PC-3 (cell line): ENCODE results near the gene VEGFA.

Source experiments
- EZH2 ChIP-seq: fragments of 300-600 bp; sonication (generic); IDR thresholded peaks from one replicate; pipeline ENCODE4 v1.6.1; 2017; ENCODE audit warnings: antibody characterized with exemption, mild to moderate bottlenecking, low read length; ENCODE audit not compliant: unreplicated experiment
- EZH2phosphoT487 ChIP-seq: fragments of 300-600 bp; sonication (generic); IDR thresholded peaks from 2 replicates; pipeline ENCODE4 v1.6.1; 2018; ENCODE audit warnings: mild to moderate bottlenecking, antibody characterized with exemption, low read length, borderline replicate concordance
- TF ChIP-seq, protein P1 (sequence below): fragments of 300-600 bp; sonication (generic); conservative IDR thresholded peaks from 2 replicates; pipeline ENCODE4 v1.5.1; 2017; ENCODE audit warnings: antibody characterized with exemption, low read depth, mild to moderate bottlenecking, low read length

DNA sequence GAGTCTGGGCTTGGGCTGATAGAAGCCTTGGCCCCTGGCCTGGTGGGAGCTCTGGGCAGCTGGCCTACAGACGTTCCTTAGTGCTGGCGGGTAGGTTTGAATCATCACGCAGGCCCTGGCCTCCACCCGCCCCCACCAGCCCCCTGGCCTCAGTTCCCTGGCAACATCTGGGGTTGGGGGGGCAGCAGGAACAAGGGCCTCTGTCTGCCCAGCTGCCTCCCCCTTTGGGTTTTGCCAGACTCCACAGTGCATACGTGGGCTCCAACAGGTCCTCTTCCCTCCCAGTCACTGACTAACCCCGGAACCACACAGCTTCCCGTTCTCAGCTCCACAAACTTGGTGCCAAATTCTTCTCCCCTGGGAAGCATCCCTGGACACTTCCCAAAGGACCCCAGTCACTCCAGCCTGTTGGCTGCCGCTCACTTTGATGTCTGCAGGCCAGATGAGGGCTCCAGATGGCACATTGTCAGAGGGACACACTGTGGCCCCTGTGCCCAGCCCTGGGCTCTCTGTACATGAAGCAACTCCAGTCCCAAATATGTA, 957 bp upstream of the VEGFA start:
- TF ChIP-seq, protein P1, sequence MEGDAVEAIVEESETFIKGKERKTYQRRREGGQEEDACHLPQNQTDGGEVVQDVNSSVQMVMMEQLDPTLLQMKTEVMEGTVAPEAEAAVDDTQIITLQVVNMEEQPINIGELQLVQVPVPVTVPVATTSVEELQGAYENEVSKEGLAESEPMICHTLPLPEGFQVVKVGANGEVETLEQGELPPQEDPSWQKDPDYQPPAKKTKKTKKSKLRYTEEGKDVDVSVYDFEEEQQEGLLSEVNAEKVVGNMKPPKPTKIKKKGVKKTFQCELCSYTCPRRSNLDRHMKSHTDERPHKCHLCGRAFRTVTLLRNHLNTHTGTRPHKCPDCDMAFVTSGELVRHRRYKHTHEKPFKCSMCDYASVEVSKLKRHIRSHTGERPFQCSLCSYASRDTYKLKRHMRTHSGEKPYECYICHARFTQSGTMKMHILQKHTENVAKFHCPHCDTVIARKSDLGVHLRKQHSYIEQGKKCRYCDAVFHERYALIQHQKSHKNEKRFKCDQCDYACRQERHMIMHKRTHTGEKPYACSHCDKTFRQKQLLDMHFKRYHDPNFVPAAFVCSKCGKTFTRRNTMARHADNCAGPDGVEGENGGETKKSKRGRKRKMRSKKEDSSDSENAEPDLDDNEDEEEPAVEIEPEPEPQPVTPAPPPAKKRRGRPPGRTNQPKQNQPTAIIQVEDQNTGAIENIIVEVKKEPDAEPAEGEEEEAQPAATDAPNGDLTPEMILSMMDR: no peak
- TF ChIP-seq EZH2: no peak
- TF ChIP-seq EZH2phosphoT487: no peak
